ENCODE results near the gene PLXNA3.
"Not testable (repeated sequence)": the region's sequence is repeated elsewhere in the genome, so short reads cannot be mapped to it uniquely, and the experiment has no call there.

Gene PLXNA3

DNA sequence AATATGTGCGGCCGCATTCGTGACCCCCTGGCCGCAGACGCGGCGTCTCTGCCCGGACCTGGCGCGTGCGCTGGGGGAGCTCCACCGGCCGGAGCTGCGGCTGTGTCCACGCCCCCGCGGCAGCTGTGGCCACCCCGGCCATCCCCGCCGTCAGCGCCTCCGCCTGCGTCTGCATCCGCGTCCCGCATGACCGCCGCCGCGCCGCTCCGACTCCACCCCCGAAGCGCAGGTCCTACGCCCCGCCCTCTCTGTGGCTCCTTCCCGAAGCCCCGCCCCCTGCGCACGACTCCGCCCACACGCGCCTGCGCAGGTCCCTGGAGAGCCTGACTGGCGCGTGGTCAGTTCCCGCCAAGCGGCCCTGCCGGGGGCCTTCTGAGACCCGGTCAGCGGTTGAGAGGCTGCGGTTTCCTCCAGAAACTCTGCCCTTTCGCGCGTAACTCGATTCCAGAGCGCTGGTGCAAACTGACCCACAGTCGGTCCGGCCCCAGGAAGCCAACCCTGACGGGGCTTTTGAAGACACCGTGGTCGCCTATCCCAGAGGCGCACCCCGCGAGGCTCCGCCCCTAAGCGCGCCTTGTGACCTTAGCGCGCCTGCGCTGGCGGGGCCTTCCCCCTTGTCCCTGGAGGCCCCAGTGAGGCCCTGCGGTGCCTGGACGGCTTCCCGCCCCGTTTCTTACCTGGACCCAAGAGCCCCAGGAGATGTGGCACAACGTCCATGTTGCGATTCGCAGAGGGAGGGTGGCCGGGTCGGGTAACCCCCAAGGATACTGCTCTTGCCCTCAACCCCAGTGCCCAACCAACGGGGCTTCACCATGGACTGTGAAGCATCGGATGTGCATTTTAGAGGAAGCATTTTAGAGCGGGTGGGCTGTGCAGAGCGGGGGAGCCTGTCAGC is 20.9 kb downstream of the PLXNA3 start, which contains the start of gene LAGE3:
TSS of gene LAGE3 (minus strand) at position 554 of the 895 bp plus-strand sequence. CDS start at position 188, 366 bp downstream.
- DNase-seq (ENCODE audit: low read depth), result peak; percentile 88

DNA sequence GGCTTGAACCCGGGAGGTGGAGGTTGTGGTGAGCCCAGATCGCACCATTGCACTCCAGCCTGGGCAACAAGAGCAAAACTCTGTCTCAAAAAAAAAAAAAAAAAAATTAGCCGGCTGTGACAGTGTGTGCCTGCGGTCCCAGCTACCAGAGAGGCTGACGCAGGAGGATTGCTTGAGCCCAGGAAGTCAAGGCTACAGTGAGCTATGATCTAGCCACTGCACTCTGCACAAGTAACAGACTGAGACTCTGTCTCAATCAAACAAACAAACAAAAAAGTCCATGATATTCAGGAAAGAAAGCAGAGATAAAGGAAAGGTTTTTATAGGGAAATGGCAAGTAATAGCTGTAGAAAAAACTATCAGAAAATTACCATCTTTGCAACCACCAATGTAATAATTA is 23.1 kb downstream of the PLXNA3 start:
- no peak for DNase-seq (ENCODE audit: low read depth)

DNA sequence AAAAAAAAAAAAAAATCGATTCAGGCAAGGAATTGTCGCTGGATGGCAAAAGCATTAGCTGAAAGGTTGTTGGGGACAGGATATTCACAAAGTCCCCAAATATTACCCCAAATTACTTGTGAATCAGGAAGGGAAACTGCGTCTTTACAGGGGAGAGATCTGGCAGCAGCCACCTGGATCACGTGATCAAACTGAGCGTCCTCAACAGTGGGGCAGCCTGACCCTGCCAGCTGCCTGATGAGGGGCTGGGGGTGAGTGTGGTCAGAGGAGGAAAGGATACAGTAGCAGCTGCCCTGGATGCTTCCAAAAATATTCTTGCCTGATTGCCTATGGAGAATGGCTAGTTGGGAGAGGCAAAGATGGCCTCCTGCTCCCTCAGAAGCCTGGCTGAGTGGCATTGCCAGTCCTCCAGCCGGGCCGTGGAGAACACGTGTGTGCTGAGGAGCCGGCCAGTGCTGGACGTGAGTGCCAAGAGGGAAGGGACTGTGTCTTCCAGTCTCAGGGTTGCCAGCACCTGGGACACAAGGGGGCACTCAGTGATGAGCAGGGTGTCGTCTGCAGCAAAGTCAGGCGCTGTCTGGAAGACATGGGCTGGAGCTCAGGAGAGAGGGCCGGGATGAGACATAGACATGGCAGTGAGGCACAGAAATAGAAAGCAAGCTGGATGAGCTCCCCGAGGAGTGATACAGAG is 24.0 kb downstream of the PLXNA3 start:
- DNase-seq (ENCODE audit: low read depth), result no peak

DNA sequence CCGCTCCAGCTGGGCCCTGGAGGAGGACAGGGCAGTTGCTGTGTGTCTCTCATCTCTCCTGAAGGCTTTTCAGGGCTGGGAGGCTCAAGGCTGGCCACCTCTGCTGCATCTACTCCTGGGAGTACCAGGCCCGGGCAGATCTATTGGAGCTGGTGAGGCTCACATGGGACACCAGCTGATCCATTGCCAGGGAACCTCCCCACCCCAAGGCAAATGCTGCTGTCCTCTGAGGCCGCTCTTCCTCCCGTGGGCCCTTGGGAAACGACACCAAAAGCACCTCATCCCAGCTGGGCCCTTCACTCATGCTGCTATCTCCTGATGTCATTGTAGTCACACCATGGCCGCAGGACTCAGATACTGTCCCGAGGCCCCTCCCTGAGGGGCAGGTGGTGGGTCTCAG is 24.7 kb downstream of the PLXNA3 start:
- no peak for DNase-seq (ENCODE audit: low read depth)

DNA sequence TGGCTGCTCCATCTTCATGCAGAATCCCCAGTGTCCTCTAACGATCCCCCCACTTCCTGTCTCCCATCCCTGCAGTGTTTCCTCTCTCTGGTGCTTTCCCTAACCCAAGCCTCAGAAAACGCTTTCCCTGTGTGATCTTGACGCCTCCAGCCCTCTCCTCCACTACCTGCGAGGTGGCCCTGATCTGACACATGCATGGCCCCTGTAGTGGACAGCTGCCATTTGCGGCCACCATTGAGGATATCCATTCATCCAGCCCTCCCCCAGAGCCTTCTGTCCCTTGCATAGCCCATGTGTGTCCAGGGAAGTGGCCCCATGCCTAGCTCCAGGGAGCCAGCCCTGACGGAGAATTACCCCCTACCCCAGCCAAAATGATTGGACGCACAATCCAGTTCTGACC is 25.2 kb downstream of the PLXNA3 start:
- DNase-seq (ENCODE audit: low read depth), result no peak

DNA sequence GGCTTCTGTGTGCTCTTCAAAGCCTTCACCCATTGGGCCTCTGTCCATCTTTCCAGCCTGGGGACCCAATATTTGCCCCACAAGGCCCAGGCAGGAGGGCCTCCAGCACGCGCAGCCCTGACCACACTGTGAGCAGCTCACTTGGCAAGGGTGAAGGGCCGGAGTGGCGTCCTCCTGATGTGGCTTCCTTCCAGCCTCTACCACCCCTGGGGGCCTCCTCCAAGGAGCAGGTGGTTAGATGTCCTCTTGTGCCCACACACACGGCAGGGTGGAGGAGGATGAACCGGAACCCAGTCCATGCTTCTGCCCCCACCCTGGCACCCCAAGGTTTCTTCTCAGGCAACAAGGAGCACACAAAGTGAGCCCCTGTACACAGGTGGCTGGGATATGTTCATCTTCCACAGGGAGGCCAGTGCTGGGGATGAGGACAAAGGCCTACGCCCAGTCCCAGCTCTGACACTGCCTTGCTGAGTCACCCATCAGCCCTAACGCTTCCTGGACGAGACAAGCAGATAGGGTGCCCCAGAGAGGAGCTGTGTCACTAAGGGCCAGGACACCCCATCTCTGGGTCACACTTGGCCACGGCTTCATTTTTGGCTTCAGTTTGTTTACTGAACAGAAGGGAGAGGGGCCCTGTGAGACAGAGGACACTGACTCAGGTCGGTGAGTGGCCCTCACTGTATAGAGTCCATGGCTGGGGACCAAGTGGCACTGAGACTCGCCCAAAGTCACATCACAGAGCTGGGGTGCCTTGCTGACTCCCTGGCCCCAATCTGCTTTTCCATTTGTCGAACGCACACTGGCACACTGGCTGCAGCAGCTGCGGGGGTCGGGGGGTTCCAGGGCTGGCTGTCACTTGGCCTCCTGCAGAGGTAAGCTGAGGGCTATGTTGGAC is 26.4 kb downstream of the PLXNA3 start:
- DNase-seq (ENCODE audit: low read depth), result peak; percentile 48

DNA sequence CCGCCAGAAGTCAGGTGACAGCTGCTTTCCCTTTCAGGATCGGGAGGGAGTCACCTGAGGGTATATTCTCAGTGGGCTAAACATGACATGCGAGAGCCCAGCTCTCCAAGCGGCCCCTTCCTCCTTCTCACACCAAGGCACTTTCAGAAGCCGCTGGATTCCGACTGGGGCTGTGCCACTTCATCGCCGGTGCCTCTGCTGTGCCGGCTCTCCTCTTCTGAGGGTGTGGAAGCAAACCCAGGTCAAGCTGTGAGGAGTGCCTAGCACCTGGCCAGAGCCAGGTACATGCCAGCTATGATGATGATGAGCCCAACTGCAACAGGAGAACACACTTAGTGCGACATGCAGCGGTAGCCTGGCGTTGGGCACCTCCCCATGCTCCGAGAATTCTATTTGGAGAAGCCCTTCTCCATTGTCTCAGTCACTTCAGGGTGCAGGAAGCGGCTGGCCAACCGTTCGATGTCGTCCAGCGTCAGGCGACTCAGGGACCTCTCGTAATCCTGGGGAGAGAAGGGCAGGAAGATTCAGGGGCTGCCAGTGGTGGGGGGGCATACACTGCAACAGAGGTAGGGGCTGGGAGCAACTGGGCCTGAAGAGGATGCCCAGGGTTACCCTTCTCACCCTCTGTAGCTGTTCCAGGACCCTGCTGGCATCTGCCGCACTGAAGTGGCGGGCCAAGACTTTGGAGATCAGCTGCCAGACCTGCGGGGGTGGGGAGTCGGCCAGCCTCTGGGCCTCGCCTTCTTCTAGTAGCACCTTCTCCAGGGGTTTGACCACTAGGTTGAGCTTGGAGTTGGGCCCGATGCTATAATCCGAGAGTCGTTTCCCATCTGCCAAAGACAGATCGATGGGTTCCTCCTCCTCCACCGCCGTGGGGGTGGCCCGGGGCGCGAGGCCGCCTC is 27.3 kb downstream of the PLXNA3 start:
- DNase-seq (ENCODE audit: low read depth), result no peak

DNA sequence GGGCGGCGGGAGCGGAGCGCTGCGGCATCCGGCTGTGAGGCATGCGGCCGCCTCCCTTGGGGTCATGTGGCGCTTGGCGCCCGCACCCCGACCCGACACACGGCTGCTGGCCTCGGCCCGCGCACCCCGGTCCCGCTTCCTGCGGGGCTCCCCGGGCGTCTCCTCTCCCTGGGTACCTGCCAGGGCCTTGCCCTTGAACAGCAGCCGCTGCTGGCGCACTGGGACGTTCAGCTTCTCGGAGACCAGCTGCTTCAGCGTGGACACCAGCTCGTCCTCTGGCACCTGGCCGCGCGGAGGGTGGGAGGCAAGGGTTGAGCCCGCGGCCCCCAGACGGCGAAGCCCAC is 27.9 kb downstream of the PLXNA3 start:
- DNase-seq (ENCODE audit: low read depth), result peak; percentile 24

DNA sequence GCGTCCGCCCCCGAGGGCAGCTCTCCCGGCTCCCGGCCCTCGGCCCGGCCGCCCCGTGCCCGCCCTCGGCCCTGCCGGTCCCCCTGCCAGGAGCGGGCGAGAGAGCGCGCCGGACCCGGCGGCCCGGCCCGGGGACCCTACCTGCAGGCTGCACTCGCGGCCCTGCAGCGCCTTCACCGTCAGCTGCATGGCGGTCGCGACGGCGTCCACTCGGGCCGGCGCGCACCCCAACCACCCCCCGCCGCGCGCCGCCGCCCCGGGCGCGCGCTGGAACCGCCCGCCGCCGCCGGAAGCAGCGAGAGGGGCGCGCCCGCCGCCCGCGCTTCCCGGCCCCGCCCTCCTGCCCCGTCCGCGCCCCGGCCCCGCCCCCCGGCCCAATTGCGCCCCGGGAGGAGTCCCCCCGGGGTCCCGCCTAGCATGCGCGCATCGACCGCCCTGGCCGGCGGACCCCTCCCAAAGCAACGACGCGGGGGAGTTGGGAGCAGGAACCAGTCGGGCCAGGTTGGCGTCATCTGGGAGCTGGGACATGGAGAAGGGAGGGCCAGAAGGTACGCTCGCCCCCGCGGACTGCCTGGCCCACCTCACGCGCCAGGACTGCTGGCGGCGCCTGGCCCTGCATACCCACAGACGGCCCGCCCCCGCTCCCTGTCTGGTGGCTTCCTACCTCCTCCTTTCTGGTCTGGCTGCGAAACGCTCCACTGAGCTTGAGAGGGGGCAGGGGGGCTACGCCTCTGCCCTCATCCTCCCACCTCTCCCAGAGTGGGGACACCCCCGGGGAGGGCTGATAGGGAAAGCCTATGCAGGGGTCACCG is 28.5 kb downstream of the PLXNA3 start, which contains the start of gene UBL4A:
TSS of gene UBL4A (minus strand) at position 220 of the 812 bp plus-strand sequence. CDS start at position 189, 31 bp downstream.
- peak; percentile 60 for DNase-seq (ENCODE audit: low read depth)

DNA sequence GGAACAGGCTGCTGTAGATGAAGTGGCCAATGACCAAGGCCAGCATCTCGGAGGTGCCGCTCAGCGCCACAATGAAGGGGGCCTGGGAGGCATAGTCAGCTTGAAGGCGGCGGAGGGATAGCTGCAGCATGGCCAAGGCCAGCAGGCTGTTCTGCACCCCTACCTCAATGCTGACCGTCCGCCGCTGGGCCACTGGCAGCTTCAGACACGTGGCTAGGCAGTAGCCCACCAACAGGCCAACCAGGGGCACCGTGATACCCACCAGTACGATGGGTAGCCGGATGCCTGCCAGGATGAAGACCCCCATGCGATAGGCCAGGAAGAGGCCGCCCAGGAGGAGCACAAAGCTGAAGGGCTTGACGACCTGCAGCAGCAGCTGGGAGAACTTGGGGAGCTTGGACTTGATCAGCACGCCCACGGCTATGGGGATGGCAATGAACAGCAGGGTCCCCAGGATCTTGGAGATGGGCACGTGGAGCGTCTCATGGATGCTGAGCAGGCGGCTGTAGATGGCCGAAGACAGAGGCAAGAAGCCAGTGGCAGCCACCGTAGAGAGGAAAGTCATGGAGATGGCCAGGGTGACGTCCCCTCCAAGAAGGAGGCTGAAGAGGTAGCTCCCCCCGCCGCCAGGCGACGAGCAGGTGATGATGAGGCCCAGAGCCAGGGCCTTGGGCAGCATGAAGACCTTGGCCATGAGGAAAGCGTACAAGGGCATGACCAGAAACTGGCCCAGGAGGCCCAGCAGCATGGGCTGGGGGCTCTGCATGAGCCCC is 29.6 kb downstream of the PLXNA3 start:
- no peak for DNase-seq (ENCODE audit: low read depth)

DNA sequence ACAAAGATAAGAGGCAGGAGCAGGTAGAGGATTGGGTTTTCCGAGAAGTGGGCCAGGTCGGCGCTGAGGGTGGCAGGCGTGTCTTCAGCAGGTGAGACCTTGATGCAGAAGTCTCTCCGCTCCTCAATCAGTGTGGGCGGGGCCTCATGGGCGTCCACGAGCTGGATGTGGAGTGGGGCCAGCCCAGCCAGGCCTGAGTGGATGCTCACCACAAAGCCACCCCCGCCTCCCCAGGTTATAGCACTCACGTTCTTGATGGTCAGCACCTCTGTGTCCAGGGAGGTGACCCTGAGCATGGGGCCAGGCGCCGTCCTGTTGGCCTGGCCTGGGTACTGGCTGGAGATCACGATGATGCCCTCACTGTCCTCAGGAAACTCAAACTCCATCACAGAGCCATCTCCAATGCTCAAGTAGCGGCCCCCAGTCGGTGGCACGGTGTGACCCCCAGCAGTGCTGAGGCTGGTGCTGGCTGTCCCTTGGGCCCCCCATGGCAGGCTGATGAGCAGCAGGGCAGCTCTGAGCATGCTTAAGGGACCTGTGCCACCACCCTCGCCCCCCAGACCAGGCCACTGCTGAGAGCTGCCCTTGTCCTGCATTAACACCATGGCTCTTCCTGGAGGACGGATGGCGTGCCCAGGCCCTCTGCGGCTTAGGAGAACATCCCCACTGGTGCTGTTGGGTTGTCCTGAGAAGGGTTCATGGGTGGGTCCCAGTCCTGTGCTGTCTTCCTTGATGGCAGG is 30.4 kb downstream of the PLXNA3 start:
- DNase-seq (ENCODE audit: low read depth), result no peak

DNA sequence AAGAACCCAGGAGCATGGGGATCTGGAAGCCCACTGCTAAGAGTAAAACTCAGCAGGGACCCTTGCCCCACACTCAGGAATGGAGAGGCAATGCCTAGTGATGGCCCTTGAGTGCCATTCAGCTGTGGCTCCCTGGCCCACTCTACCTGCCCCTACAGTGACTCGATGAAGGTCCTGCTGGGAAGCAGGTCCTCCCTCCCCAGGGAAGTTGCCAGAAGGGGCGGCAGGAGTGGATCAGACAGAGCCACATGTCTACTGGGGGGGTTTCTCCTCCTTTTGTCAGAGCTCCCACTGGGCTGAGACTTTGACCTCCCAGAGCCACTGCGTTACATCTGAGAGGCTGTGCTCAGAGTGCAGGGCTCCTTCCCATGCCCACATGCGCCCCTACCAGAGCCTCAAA is 31.1 kb downstream of the PLXNA3 start:
- no peak for DNase-seq (ENCODE audit: low read depth)

DNA sequence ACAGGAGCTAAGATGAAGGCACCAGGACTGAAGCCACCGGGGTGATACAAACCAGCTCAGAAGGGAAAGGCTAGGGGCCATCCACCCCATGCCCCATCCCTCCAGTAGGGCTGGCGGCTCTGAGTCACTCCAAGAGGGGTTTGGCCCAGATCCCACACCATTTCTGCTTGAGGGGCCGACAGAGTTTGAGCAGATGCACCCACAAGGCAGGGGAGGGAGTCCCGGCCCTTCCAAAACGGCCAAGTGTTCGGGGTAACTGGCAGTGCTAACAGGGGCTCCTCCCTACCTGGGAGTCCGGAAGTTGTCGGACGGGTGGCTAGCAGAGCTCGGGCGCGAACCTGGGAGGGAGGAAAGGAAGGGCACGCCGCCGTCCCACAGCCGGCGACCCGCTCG is 31.9 kb downstream of the PLXNA3 start:
- DNase-seq (ENCODE audit: low read depth), result peak; percentile 70

DNA sequence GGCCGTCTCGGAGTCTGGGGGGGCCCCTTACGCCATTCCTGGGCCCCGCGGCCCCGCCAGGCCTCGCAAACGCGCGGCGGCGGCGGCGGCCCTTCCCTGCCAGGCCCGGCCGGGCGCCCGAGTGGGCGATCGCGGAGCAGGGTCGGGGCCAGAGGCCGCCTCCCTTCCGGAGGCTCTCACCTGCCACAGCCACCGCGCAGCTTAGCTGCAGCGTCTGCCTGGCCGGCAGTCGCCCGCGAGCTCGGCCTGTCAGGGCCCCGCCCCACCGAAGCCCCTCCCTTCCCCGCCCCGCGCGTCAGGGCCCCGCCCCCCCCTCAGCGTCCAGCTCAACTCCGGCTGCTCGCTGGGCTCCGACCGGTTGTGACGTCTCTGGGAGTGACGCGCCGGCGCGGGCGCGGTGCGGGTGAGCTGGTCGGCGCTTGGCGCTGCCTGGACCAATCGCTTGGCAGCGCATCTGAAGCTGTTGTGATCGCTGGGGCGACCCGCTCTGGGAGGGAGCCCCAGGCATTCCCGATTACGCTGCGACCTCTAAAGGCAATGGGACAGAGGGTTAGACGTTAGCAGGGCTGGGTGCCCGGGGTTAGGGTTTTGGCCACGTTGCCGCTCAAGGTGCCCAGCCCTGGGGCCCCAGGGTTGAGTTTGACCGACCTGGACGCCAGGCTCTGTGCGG is 32.5 kb downstream of the PLXNA3 start, which contains the start of gene SLC10A3:
TSS of gene SLC10A3 (minus strand) at position 216 of the 670 bp plus-strand sequence. CDS start 1,689 bp downstream, outside the sequence.
- DNase-seq (ENCODE audit: low read depth), result peak; percentile 93

DNA sequence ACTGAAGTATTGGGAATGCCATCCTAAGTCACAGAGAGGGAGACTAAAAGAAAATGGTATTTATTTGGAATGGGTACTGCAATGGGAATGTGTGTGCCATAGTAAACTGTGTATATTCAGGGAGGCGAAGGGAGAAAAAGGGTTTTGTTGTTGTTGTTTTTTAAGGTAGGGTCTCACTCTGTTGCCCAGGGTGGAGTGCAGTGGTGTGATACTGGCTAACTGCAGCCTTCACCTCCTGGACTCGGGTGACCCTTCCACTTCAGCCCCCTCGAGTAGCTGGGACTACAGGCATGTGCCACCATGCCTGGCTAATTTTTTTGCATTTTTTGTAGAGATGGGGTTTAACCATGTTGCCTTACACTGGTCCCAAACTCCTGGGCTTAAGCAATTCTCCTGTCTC is 36.6 kb downstream of the PLXNA3 start:
- no peak for DNase-seq (ENCODE audit: low read depth)

DNA sequence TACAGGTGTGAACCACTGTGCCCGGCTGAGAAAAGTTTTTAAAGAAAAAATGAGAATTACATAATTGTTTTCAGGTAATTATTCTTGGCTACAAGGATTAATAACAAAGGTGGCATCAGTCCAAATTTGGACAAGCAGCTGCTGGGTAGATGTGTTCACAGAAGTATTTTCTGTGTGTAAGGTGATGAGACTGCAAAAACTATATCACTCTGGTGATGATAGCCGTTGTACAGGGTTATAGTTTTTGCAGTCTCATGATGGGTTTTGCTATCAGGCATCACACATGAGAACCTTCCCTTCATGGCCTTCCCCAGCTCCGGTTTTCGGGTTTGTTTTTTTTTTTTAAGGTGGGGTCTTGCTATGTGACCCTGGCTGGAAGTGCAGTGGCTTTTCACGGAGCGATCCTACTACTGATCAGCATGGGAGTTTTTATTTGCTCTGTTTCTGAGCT is 37.4 kb downstream of the PLXNA3 start:
- DNase-seq (ENCODE audit: low read depth), result no peak

DNA sequence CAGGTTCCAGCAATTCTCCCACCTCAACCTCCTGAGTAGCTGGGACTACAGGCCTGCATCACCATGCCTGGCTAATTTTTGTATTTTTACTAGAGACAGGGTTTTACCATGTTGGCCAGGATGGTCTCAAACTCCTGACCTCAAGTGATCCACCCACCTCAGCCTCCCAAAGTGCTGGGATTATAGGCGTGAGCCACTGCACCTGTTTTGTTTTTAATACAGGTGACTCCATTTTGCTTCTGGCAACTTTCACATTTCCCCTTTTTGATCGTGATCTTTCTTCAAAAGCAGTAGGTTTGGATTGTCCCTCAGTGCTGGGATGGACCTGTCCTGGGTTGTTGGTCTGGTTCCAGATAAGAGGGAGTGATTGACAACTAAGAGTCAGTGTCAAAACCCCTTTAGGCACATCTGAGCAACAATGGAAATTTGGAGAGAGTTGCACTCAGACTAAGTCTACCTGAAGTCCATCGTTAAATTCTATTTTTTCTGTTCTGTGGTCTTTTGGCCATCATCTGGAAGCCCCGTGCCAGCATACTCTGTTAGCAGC is 38.6 kb downstream of the PLXNA3 start:
- not testable (repeated sequence) for DNase-seq (ENCODE audit: low read depth)

DNA sequence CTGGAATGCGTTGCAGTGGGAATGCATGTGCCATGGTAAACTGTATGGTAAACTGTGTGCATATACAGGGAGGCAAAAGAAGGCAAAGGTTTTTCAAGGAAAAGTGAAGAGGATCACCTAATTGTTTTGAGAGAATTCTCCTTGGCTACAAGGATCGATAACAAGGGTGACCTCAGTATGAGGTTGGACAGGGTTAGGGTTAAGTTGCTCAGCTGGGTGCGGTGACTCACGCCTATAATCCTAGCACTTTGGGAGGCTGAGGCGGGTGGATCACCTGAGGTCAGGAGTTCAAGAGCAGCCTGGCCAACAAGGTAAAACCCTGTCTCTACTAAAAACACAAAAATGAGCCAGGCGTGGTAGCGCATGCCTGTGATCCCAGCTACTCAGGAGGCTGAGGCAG is 43.3 kb downstream of the PLXNA3 start:
- not testable (repeated sequence) for DNase-seq (ENCODE audit: low read depth)

Data from EH (cell line).